Gastrocnemius medialis (tissue), 4 donors: ENCODE measurements around the gene PRDM16.

Source experiments
- CTCF ChIP-seq, 5 experiments: fragments of 450-650 bp in 3 of 5; fragments of 200-600 bp in 2 of 5; sonication (generic) in 2 of 5; IDR thresholded peaks in 4 of 5; conservative IDR thresholded peaks in 1 of 5; 1 replicate in 4 of 5; 2 replicates in 1 of 5; pipeline ENCODE4 v1.5.1; 2016 to 2019; ENCODE audit warnings: antibody characterized with exemption in 5 of 5, mild to moderate bottlenecking in 3 of 5, moderate library complexity in 3 of 5
- POLR2A ChIP-seq, 2 donors: fragments of 450-650 bp; IDR thresholded peaks; one replicate each; pipeline ENCODE4 v1.6.1; 2017; ENCODE audit warnings: antibody characterized with exemption in 2 of 2, mild to moderate bottlenecking in 2 of 2, moderate library complexity in 2 of 2

- TF ChIP-seq CTCF (IDR thresholded peaks at IDR 0.05 in 4 of 5, conservative IDR thresholded peaks at IDR 0.05 in 1 of 5) (no peak), POLR2A (IDR thresholded peaks at IDR 0.05) (no peak)
These were observed 73.2 kb downstream of the PRDM16 start for GRCh38 chr1:3142236-3142635.
